ENCODE measurements around the gene PCED1B. TPM values are rescaled to one million over a fixed set of nuclear protein-coding genes. Genes with fewer than 3 reads are reported as not detected.
A peak's percentile ranks its signal among the peaks of the same experiment; 100 is the strongest.

Gene PCED1B
- total RNA-seq, 4 donors from 2014 or later, result 1.0 to 1.5 (median 1.2) TPM

DNA sequence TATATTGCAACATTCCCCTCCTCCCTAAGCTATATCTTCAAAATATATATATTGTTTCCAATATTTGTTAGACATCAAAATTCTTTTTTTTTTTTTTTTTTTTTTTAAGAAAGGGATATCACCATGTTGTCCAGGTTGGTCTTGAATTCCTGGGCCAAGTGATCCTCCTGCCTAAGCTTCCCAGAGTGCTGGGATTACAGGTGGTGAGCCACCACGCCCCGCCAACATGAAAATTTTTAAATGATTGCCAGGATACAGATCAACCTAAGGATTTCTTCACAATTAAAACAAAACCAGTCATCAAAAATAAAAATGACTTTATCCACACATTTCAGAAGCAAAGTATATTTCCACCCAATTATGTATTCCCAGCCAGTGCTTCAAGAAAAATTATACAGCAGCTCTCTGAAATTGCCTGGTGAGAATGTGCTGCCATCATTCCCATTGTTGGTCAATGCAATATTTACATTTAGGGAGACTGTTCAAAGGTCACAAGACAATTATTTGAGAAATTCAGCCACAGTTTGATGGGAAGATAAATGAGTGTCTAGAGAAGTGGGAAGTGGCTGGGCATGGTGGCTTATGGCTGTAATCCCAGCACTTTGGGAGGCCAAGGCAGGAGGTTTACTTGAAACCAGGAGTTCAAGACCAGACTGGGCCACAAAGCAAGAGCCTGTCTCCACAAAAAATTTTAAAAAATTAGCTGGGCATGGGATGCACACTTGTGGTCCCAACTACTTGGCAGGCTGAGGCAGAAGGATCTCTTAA is 142.0 kb downstream of the PCED1B start:
- WGBS, 2 donors, result 97 to 99% methylated on average over 2 of the region's 2 CpGs

GRCh38 chr12:47222520-47223030 is 143.2 kb downstream of the PCED1B start:
- 73 to 78% methylated on average over 3 of the region's 3 CpGs for WGBS, 2 donors
- no peaks in the 10 kb centered on the region for H3K27me3 ChIP-seq
- no peak for TF ChIP-seq CTCF (IDR thresholded peaks at IDR 0.05)
- no peak for TF ChIP-seq POLR2A (IDR thresholded peaks at IDR 0.05)
- DNase-seq, result no peak
- H3K27ac ChIP-seq, result no peak overlapping the region
- H3K4me3 ChIP-seq (replicated peaks in 1 of 3), result no peak overlapping the region
- H3K36me3 ChIP-seq, result no peaks in the 10 kb centered on the region
- H3K9me3 ChIP-seq, result no peaks in the 10 kb centered on the region
- intact Hi-C loops (cut with DNase I), result no loop called here
- peaks cover 0 to 9% of the 10 kb centered on the region in 2 donors for H3K4me1 ChIP-seq

More for the DNA sequence above, 142.0 kb downstream of the PCED1B start:
- Histone ChIP-seq H3K9me3 (no peaks in the 10 kb centered on the region), H3K27ac (no peak overlapping the region), H3K4me1 (peaks cover 0 to 9% of the 10 kb centered on the region in 2 donors), H3K36me3 (no peaks in the 10 kb centered on the region), H3K27me3 (no peaks in the 10 kb centered on the region), H3K4me3 (replicated peaks in 1 of 3) (no peak overlapping the region)
- intact Hi-C loops (cut with DNase I), result no loop called here
- TF ChIP-seq POLR2A (IDR thresholded peaks at IDR 0.05) (no peak), CTCF (IDR thresholded peaks at IDR 0.05) (no peak)
- no peak for DNase-seq

DNA sequence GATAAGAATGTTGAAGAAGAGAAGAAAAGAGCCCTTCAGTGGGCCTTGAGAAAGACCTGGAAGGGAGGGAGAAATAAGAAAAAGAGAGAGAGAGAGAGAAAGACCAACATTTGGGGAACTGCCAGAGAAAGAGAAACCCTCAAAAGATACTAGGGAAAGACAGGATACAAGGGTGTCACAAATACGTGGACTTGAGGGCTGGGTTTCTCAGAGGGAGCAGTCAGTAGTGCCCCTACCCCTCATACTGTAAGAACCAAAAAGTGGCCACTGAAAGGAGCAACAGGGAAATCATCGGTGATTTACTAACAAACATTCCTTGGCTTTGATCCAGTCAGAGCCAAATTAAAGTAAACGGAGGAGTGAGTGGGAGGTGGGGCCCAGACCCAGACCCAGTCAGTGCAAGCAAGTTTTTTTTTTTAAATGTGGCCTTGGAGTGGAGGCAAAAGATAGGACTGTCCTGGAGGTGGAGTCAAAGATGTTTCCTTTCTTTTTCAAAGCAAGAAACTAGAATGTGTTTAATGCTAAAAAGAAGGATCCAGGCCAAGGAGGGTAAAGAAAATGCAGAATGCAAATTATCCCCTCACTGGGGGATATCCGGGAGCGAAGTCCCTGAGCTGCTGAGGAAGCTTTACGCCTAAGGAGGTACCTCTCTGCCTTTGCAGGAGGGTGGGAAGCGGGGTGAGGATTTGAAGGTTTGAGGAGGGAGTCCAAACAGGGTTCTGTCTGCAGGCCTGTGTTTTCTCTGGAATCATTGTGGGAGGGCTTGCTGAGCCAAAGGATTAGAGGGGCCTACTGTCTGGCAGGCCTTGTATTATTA is 143.8 kb downstream of the PCED1B start:
- Histone ChIP-seq H3K36me3 (no peaks in the 10 kb centered on the region), H3K27me3 (no peaks in the 10 kb centered on the region), H3K27ac (peak overlapping the region in 2 of 3 donors; percentile 17), H3K4me1 (peaks cover 0 to 9% of the 10 kb centered on the region in 2 donors), H3K9me3 (no peaks in the 10 kb centered on the region), H3K4me3 (replicated peaks in 1 of 3) (no peak overlapping the region)
- TF ChIP-seq POLR2A (IDR thresholded peaks at IDR 0.05), result no peak
- TF ChIP-seq CTCF (IDR thresholded peaks at IDR 0.05), result no peak
- intact Hi-C loops (cut with DNase I), result no loop called here
- DNase-seq, result no peak
- 51 to 57% methylated on average over 7 of the region's 7 CpGs for WGBS, 2 donors

GRCh38 chr12:47223848-47224213 is 144.4 kb downstream of the PCED1B start:
- Histone ChIP-seq H3K4me1 (peaks cover 0 to 9% of the 10 kb centered on the region in 2 donors), H3K4me3 (replicated peaks in 1 of 3) (no peak overlapping the region), H3K9me3 (no peaks in the 10 kb centered on the region), H3K27ac (peak overlapping the region in 1 of 3 donors; percentile 17), H3K36me3 (no peaks in the 10 kb centered on the region), H3K27me3 (no peaks in the 10 kb centered on the region)
- TF ChIP-seq POLR2A (IDR thresholded peaks at IDR 0.05), result no peak
- WGBS, 2 donors, result 39 to 40% methylated on average over 4 of the region's 4 CpGs
- DNase-seq, result no peak
- intact Hi-C loops (cut with DNase I), result no loop called here

GRCh38 chr12:47224563-47225133 is 145.2 kb downstream of the PCED1B start:
- peaks cover 0 to 9% of the 10 kb centered on the region in 2 donors for H3K4me1 ChIP-seq
- TF ChIP-seq POLR2A (IDR thresholded peaks at IDR 0.05) (no peak), CTCF (IDR thresholded peaks at IDR 0.05) (no peak)
- H3K27me3 ChIP-seq, result no peaks in the 10 kb centered on the region
- no peak overlapping the region for H3K27ac ChIP-seq
- intact Hi-C loops (cut with DNase I), result no loop called here
- WGBS, 2 donors, result 90 to 93% methylated on average over 17 of the region's 17 CpGs
- DNase-seq, result no peak
- H3K36me3 ChIP-seq, result no peaks in the 10 kb centered on the region
- H3K9me3 ChIP-seq, result no peaks in the 10 kb centered on the region
- no peak overlapping the region for H3K4me3 ChIP-seq (replicated peaks in 1 of 3)
